Choroid plexus epithelial cell (primary cell): Measurements from ENCODE around the gene GNAQ.
A peak's percentile ranks its signal among the peaks of the same experiment; 100 is the strongest.

Experiments
- DNase-seq: peaks from one replicate; pipeline ENCODE4 v3.0.0-alpha.2; 2010; ENCODE audit warnings: low read depth
- H3K4me3 ChIP-seq: 2 replicates; pipeline ENCODE4 v1.5.1; 2011; ENCODE audit warnings: low read depth, mild to moderate bottlenecking, control low read depth, low read length, moderate library complexity
- TF ChIP-seq, protein P1 (sequence below): conservative IDR thresholded peaks from 2 replicates; pipeline ENCODE4 v1.5.1; 2011; ENCODE audit warnings: low read depth, mild to moderate bottlenecking, control low read depth, inconsistent platforms, low read length, moderate library complexity

Gene GNAQ

DNA sequence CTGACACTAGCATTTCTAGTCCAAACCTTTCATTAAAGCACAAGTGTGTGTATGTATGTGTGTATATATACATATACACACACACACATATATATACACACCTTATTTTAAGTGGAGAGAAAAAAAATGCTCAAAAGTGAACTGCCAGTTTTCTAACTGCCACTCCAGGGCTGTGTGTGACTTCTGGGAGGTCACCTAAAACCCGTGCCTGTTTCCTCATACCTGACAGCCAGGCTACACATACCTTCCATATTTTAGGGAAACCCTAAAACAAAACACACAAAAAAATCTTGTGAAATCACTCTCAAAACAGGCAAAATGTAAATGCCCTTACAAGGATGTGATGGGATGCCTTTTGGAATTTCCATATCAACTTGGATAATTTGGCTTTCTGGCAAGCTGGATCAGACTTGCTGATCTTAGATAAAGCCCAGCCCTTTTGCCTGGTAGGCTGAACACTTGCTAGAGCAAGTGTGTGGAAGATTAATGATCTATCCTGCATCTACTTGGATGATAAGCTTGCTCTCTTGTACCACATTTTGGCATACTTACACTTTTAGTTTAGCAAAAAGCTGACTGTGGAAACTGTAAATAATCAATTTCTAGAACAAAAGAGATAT, 127.8 kb downstream of the GNAQ start:
- H3K4me3 ChIP-seq, result no peak overlapping the region
- TF ChIP-seq, protein P1, sequence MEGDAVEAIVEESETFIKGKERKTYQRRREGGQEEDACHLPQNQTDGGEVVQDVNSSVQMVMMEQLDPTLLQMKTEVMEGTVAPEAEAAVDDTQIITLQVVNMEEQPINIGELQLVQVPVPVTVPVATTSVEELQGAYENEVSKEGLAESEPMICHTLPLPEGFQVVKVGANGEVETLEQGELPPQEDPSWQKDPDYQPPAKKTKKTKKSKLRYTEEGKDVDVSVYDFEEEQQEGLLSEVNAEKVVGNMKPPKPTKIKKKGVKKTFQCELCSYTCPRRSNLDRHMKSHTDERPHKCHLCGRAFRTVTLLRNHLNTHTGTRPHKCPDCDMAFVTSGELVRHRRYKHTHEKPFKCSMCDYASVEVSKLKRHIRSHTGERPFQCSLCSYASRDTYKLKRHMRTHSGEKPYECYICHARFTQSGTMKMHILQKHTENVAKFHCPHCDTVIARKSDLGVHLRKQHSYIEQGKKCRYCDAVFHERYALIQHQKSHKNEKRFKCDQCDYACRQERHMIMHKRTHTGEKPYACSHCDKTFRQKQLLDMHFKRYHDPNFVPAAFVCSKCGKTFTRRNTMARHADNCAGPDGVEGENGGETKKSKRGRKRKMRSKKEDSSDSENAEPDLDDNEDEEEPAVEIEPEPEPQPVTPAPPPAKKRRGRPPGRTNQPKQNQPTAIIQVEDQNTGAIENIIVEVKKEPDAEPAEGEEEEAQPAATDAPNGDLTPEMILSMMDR, result no peak
- no peak for DNase-seq

- no peak overlapping the region for H3K4me3 ChIP-seq
- no peak for DNase-seq
- TF ChIP-seq, protein P1, result no peak
Observed at GRCh38 chr9:77901771-77902170, 129.8 kb downstream of the GNAQ start.

GRCh38 chr9:77901018-77901417, 130.6 kb downstream of the GNAQ start:
- DNase-seq, result no peak
- TF ChIP-seq, protein P1, result no peak

DNA sequence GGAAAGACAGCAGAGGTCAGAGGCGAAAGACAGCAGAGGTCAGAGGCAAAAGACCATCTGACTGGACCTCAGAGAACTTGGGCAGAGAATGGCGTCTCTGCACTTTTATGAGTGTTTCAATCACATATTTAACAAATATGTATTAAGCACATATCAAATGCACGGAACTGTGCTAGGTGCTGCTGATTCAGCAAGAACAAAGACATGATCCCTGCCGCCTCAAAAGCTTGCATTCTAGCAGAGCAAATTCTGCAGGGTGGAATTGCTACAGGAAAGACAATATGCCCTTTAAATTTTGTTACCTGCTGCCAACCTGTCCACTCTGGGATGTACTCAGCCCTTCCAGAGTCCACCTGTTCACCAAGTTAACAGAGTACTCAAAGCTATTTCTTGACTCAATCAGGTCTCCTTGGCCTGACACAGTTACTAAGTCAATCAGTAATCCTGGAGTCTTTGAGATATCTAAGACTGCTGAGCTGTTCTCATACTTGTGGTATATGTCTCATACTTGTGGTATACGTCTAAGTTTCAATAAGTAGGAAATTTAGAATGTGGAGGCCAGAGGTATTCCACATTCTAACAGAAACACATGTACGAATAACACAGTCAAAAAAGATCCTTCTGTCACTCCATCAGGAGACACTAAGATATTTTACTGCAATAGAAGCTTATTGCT, 131.8 kb downstream of the GNAQ start:
- DNase-seq, result peak; percentile 84
- no peak overlapping the region for H3K4me3 ChIP-seq
- TF ChIP-seq, protein P1, result no peak

More at GRCh38 chr9:77901018-77901417, 130.6 kb downstream of the GNAQ start:
- no peak overlapping the region for H3K4me3 ChIP-seq

DNA sequence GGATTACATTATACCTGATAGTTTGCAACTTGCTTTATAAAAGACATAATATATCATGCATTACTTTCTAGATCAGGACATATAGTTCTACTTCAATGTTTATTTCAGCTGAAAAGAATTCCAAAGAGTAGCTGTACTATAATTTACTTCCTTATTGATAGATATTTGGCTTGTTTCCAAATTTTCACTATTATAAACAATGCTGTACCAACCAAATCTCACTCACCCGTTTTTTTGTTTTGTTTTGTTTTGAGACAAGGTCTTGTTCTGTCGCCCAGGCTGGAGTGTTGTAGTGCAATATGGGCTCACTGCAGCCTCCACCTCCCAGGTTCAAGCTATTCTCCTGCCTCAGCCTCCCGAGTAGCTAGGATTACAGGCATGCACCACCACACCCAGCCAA, 132.7 kb downstream of the GNAQ start:
- no peak for DNase-seq
- TF ChIP-seq, protein P1, result no peak
- H3K4me3 ChIP-seq, result no peak overlapping the region

DNA sequence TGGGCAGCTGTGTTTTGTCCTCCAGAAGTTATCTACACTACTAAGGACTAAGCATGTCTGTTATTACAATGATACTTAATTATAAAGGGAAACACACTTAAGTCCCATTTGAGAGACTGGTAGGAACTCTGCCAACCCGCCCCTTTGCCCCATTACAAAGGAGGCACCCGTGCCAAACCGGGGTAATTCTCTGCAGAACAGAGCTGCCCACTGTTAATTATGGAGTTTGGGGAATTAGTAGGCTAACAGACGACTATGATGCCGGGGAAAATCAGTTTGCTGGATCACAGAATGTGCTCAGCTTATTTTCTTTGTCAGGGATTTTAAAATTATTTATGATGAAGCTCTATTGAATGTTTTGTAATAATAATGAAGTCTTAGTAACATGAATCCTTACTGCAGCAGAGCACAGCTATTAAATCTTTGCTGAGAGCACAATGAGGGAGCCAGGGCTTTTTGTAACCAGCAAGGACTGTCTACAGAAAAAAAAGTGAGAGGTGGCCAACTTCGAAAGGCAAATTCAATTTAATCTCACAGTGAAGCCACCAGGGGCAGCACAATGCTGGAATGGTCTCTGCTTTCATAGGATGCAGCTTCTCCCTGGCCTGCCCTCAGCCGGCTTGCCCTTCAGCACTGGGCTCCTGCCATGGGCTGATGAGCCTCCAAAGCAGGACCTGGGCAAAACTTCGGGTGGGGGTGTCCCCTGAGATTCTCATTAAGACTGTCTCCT, 134.5 kb downstream of the GNAQ start:
- H3K4me3 ChIP-seq, result no peak overlapping the region

More for the DNA sequence above, 134.5 kb downstream of the GNAQ start:
- peak; percentile 21 for DNase-seq
- TF ChIP-seq, protein P1, result peak; percentile 42
